SU-DHL-6 (cell line): Measurements from ENCODE around the gene COL23A1.

ENCODE experiments used
- H2AFZ ChIP-seq: fragments of 200-600 bp; sonication (generic); 2 replicates; pipeline ENCODE4 v1.6.1; 2014; ENCODE audit warnings: low read depth, mild to moderate bottlenecking, moderate library complexity, mixed read lengths, antibody characterized with exemption, low read length; ENCODE audit not compliant: severe bottlenecking
- H3F3A ChIP-seq: fragments of 200-600 bp; shearing (Covaris generic); 2 replicates; pipeline ENCODE4 v1.6.0; 2016; ENCODE audit warnings: antibody characterized with exemption, mild to moderate bottlenecking; ENCODE audit not compliant: insufficient read depth
- H3K27ac ChIP-seq: fragments of 200-600 bp; sonication (generic); 2 replicates; pipeline ENCODE4 v1.5.1; 2016; ENCODE audit warnings: low read depth, mild to moderate bottlenecking, low read length, moderate library complexity, mixed read lengths
- H3K27me3 ChIP-seq: fragments of 200-600 bp; sonication (generic), shearing (Covaris generic); 2 replicates; pipeline ENCODE4 v1.6.0; 2014; ENCODE audit warnings: mild to moderate bottlenecking, low read length
- H3K36me3 ChIP-seq: fragments of 200-600 bp; sonication (generic); 2 replicates; pipeline ENCODE4 v1.6.1; 2014; ENCODE audit warnings: mild to moderate bottlenecking, low read length, mixed read lengths
- H3K4me2 ChIP-seq: fragments of 300-600, 200-600 bp; shearing (Covaris generic), sonication (generic); 2 replicates; pipeline ENCODE4 v1.6.0; 2014; ENCODE audit warnings: low read length, low read depth, mild to moderate bottlenecking; ENCODE audit not compliant: poor library complexity, severe bottlenecking
- H3K4me3 ChIP-seq: fragments of 200-600 bp; sonication (generic); 2 replicates; pipeline ENCODE4 v1.5.1; 2014; ENCODE audit warnings: antibody characterized with exemption, low read length, mild to moderate bottlenecking, mixed read lengths; ENCODE audit not compliant: insufficient read depth, poor library complexity, severe bottlenecking
- H3K79me2 ChIP-seq: fragments of 200-600 bp; sonication (generic); 2 replicates; pipeline ENCODE4 v1.6.1; 2014; ENCODE audit warnings: mild to moderate bottlenecking, low read length, moderate library complexity; ENCODE audit not compliant: insufficient read depth
- H3K9ac ChIP-seq: fragments of 200-600 bp; sonication (generic); 2 replicates; pipeline ENCODE4 v1.7.0; 2014; ENCODE audit warnings: mild to moderate bottlenecking, low read length
- H3K9me2 ChIP-seq: fragments of 200-600 bp; sonication (generic); replicated peaks from 2 replicates; pipeline ENCODE4 v1.6.1; 2014; ENCODE audit warnings: low read length; ENCODE audit not compliant: insufficient read depth
- H3K9me3 ChIP-seq: fragments of 200-600 bp; sonication (generic); 2 replicates; pipeline ENCODE4 v1.6.1; 2014; ENCODE audit warnings: low read length, mixed read lengths; ENCODE audit not compliant: insufficient read depth
- H4K20me1 ChIP-seq: fragments of 200-600 bp; sonication (generic); 2 replicates; pipeline ENCODE4 v1.6.1; 2014; ENCODE audit warnings: low read depth, mild to moderate bottlenecking, antibody characterized with exemption, low read length, moderate library complexity, mixed read lengths
- CTCF ChIP-seq: fragments of 200-600 bp; sonication (generic); IDR thresholded peaks from one replicate; pipeline ENCODE4 v1.5.1; 2017; ENCODE audit warnings: antibody characterized with exemption, mild to moderate bottlenecking, low read length, moderate library complexity; ENCODE audit not compliant: insufficient read depth, poor library complexity, severe bottlenecking
- EZH2phosphoT487 ChIP-seq: fragments of 200-600 bp; sonication (generic), shearing (Covaris generic); conservative IDR thresholded peaks from 2 replicates; pipeline ENCODE4 v1.6.1; 2018; ENCODE audit warnings: mild to moderate bottlenecking, antibody characterized with exemption, low read length, moderate library complexity, mixed read lengths

The COL23A1 gene

GRCh38 chr5:178417391-178417811, 172.8 kb downstream of the COL23A1 start:
- H3K79me2 ChIP-seq: no peaks in the 10 kb centered on the region
- TF ChIP-seq CTCF (no peak), EZH2phosphoT487 (no peak)

GRCh38 chr5:178416919-178417318, 173.3 kb downstream of the COL23A1 start:
- no peak overlapping the region for H3K27ac ChIP-seq
- H3K9me2 ChIP-seq: no peaks in the 10 kb centered on the region
- H3F3A ChIP-seq: no peaks in the 10 kb centered on the region
- no peaks in the 10 kb centered on the region for H3K79me2 ChIP-seq
- no peaks in the 10 kb centered on the region for H3K27me3 ChIP-seq
- H3K4me3 ChIP-seq: no peak overlapping the region
- TF ChIP-seq EZH2phosphoT487 (no peak), CTCF (no peak)
- no peaks in the 10 kb centered on the region for H3K36me3 ChIP-seq
- no peak overlapping the region for H3K4me2 ChIP-seq
- no peaks in the 10 kb centered on the region for H4K20me1 ChIP-seq
- H3K9me3 ChIP-seq: no peaks in the 10 kb centered on the region
- H3K9ac ChIP-seq: no peak overlapping the region
- no peak overlapping the region for H2AFZ ChIP-seq

More at GRCh38 chr5:178417391-178417811, 172.8 kb downstream of the COL23A1 start:
- Histone ChIP-seq H3K4me3 (no peak overlapping the region), H3K4me2 (no peak overlapping the region), H3K36me3 (no peaks in the 10 kb centered on the region), H3K9me2 (no peaks in the 10 kb centered on the region), H3F3A (no peaks in the 10 kb centered on the region), H3K27me3 (no peaks in the 10 kb centered on the region), H4K20me1 (no peaks in the 10 kb centered on the region), H2AFZ (no peak overlapping the region), H3K9me3 (no peaks in the 10 kb centered on the region), H3K27ac (no peak overlapping the region), H3K9ac (no peak overlapping the region)

DNA sequence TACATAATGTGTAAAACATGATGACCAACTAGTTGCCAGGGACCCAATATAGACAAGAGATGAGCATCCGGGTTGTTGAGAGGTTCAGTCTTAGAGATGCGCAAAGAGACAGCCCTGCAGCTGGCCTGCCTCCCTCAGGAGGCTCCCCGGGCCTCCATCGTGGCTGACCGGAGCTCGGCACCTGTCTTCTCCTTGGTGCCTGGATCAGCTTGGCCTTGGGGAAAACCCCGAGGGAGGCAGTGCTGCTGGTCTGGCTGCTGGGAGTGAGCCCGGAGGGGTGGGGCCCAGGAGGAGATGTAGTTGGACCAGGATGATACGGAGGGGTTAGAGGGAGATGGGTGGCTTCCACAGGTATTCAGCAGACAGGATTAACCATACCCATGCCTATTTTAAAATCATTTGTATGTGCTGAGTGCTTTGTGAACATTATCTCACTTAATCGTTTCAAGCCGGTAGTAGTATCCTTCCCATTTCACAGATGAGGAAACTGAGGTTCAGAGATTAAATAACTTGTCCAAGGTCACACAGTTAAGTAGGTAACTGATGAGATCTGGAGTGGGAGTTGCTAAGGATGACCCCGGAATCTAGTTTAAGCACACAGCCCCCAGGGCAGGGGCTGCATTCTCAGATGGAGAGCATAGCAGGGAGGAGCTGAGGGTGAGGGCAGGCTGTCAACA, 173.8 kb downstream of the COL23A1 start:
- Histone ChIP-seq H3K9me2 (no peaks in the 10 kb centered on the region), H3K9ac (no peak overlapping the region), H3K79me2 (no peaks in the 10 kb centered on the region), H3K27ac (no peak overlapping the region), H4K20me1 (no peaks in the 10 kb centered on the region), H2AFZ (no peak overlapping the region), H3K4me3 (no peak overlapping the region), H3K36me3 (no peaks in the 10 kb centered on the region), H3K4me2 (no peak overlapping the region), H3K27me3 (no peaks in the 10 kb centered on the region), H3K9me3 (no peaks in the 10 kb centered on the region), H3F3A (no peaks in the 10 kb centered on the region)
- TF ChIP-seq CTCF (no peak), EZH2phosphoT487 (no peak)
